Vagina (tissue), 2 donors: ENCODE data around the gene ELOVL5.
"Not testable (repeated sequence)": the region's sequence is repeated elsewhere in the genome, so short reads cannot be mapped to it uniquely, and the experiment has no call there.

Source experiments
- CTCF ChIP-seq, 3 experiments: fragments of 450-650 bp in 2 of 3; fragments of 200-600 bp in 1 of 3; sonication (generic) in 1 of 3; IDR thresholded peaks; one replicate each; pipeline ENCODE4 v1.5.1; 2017 to 2019; ENCODE audit warnings: antibody characterized with exemption in 3 of 3, mild to moderate bottlenecking in 2 of 3, moderate library complexity in 2 of 3
- POLR2A ChIP-seq, 2 donors: fragments of 450-650 bp; IDR thresholded peaks; one replicate each; pipeline ENCODE4 v1.6.1; 2017; ENCODE audit warnings: antibody characterized with exemption in 2 of 2, mild to moderate bottlenecking in 2 of 2, moderate library complexity in 2 of 2
- POLR2AphosphoS5 ChIP-seq, 2 donors: sonication (generic); formaldehyde crosslinking; IDR thresholded peaks; one replicate each; pipeline ENCODE4 v1.9.0; 2017; ENCODE audit warnings: antibody characterized with exemption in 2 of 2, mild to moderate bottlenecking in 2 of 2, low read depth in 1 of 2; ENCODE audit not compliant: insufficient read depth in 1 of 2

GRCh38 chr6:53317299-53317698, 31.5 kb downstream of the ELOVL5 start:
- not testable (repeated sequence) for TF ChIP-seq CTCF (IDR thresholded peaks at IDR 0.05); POLR2AphosphoS5 (IDR thresholded peaks at IDR 0.05; ENCODE audit: insufficient read depth in 1 of 2, low read depth in 1 of 2); POLR2A (IDR thresholded peaks at IDR 0.05)
